Neural crest cell (in vitro differentiated cells): ENCODE data around the gene HEXD. TPM values are rescaled to one million over a fixed set of nuclear protein-coding genes. Genes with fewer than 3 reads are reported as not detected.
"Not testable (repeated sequence)": the region's sequence is repeated elsewhere in the genome, so short reads cannot be mapped to it uniquely, and the experiment has no call there.

ENCODE experiments used
- DNase-seq: peaks from one replicate; pipeline ENCODE4 v3.0.0; 2021; ENCODE audit warnings: low read depth, mixed read lengths, low spot score
- H3K27ac Mint-ChIP-seq: one replicate; pipeline ENCODE4 v1.8.0; 2021; ENCODE audit warnings: mild to moderate bottlenecking, mixed read lengths; ENCODE audit not compliant: unreplicated experiment
- H3K27me3 Mint-ChIP-seq: 2 replicates; pipeline ENCODE4 v1.8.0; 2021; ENCODE audit warnings: low read depth, mild to moderate bottlenecking, mixed read lengths
- H3K36me3 Mint-ChIP-seq: 2 replicates; pipeline ENCODE4 v1.8.0; 2021; ENCODE audit warnings: low read depth, mild to moderate bottlenecking, mixed read lengths
- H3K4me1 Mint-ChIP-seq: 2 replicates; pipeline ENCODE4 v1.8.0; 2021; ENCODE audit warnings: mixed read lengths
- H3K4me3 Mint-ChIP-seq: one replicate; pipeline ENCODE4 v1.8.0; 2021; ENCODE audit warnings: mild to moderate bottlenecking, mixed read lengths
- H3K9me3 Mint-ChIP-seq: 2 replicates; pipeline ENCODE4 v1.8.0; 2021; ENCODE audit warnings: mixed read lengths
- CTCF ChIP-seq: fragments of 200-600 bp; sonication (generic); conservative IDR thresholded peaks from 2 replicates; pipeline ENCODE4 v1.5.0; 2021; ENCODE audit warnings: antibody characterized with exemption, mild to moderate bottlenecking
- total RNA-seq: library from RNA; stranded (reverse); gene quantifications from 2 replicates; pipeline ENCODE4 v1.2.1, GENCODE V29; 2021

The HEXD gene
- total RNA-seq, 1 donor from 2014 or later, result 48.5 TPM

GRCh38 chr17:82410014-82410716 lies 8.0 kb upstream of the HEXD start:
- no peak overlapping the region for H3K4me3 Mint-ChIP-seq
- H3K36me3 Mint-ChIP-seq, result no peaks in the 10 kb centered on the region
- H3K27me3 Mint-ChIP-seq, result no peaks in the 10 kb centered on the region
- no peaks in the 10 kb centered on the region for H3K9me3 Mint-ChIP-seq
- peaks cover 7% of the 10 kb centered on the region for H3K4me1 Mint-ChIP-seq
- H3K27ac Mint-ChIP-seq, result no peak overlapping the region
- TF ChIP-seq CTCF, result no peak
- no peak for DNase-seq

GRCh38 chr17:82411396-82412053 lies 6.6 kb upstream of the HEXD start:
- H3K27ac Mint-ChIP-seq, result no peak overlapping the region
- no peak for TF ChIP-seq CTCF
- H3K4me3 Mint-ChIP-seq, result peak overlapping the region; percentile 44
- DNase-seq, result no peak
- no peaks in the 10 kb centered on the region for H3K36me3 Mint-ChIP-seq
- no peaks in the 10 kb centered on the region for H3K9me3 Mint-ChIP-seq
- peaks cover 8% of the 10 kb centered on the region for H3K4me1 Mint-ChIP-seq
- H3K27me3 Mint-ChIP-seq, result no peaks in the 10 kb centered on the region

GRCh38 chr17:82412081-82412480 lies 6.1 kb upstream of the HEXD start:
- H3K9me3 Mint-ChIP-seq, DNase-seq, H3K36me3 Mint-ChIP-seq, H3K27ac Mint-ChIP-seq, H3K4me3 Mint-ChIP-seq, H3K4me1 Mint-ChIP-seq, H3K27me3 Mint-ChIP-seq: not testable (repeated sequence)

GRCh38 chr17:82412535-82413520 lies 5.3 kb upstream of the HEXD start:
- H3K36me3 Mint-ChIP-seq, result no peaks in the 10 kb centered on the region
- no peaks in the 10 kb centered on the region for H3K9me3 Mint-ChIP-seq
- no peak for DNase-seq
- no peak overlapping the region for H3K27ac Mint-ChIP-seq
- peaks cover 11% of the 10 kb centered on the region for H3K4me1 Mint-ChIP-seq
- H3K27me3 Mint-ChIP-seq, result no peaks in the 10 kb centered on the region
- no peak for TF ChIP-seq CTCF
- H3K4me3 Mint-ChIP-seq, result peak overlapping the region; percentile 36

- no peaks in the 10 kb centered on the region for H3K36me3 Mint-ChIP-seq
- H3K4me3 Mint-ChIP-seq, result peak overlapping the region; percentile 14
- H3K27ac Mint-ChIP-seq, result no peak overlapping the region
- H3K27me3 Mint-ChIP-seq, result no peaks in the 10 kb centered on the region
- no peaks in the 10 kb centered on the region for H3K9me3 Mint-ChIP-seq
- H3K4me1 Mint-ChIP-seq, result peaks cover 12% of the 10 kb centered on the region
- peak; percentile 74 for DNase-seq
- TF ChIP-seq CTCF, result peak; percentile 74
Observed at GRCh38 chr17:82414548-82415281, 3.4 kb upstream of the HEXD start.
